Endothelial cell of umbilical vein (primary cell): ENCODE data around the gene HTR3E. TPM values are rescaled to one million over a fixed set of nuclear protein-coding genes. Genes with fewer than 3 reads are reported as not detected.

Source experiments
- BruUV-seq: library from RNA; stranded (reverse); fragments of 400-500 nt; replicated peaks from 2 replicates; lab custom pipeline; 2021; lab: Mats Ljungman, UMichigan
- CTCF ChIA-PET: fragments of 300-600, 350-600 bp; sonication (Branson Sonifier 250); formaldehyde crosslinking; loops from one replicate; lab custom pipeline; 2021; ENCODE audit warnings: antibody characterized with exemption, inconsistent platforms; lab: Charles Lee
- POLR2A ChIA-PET: fragments of 300-600, 350-600 bp; sonication (Branson Sonifier 250); formaldehyde crosslinking; loops from one replicate; lab custom pipeline; 2021; ENCODE audit warnings: antibody characterized with exemption, inconsistent platforms; lab: Charles Lee
- DNase-seq: peaks from one replicate; pipeline ENCODE4 v3.0.0-alpha.2; 2011; ENCODE audit warnings: low read depth, low spot score
- FAIRE-seq: peaks from 2 replicates; lab custom pipeline; 2011; peaks lifted over from hg19 to GRCh38; lab: Jason Lieb, UNC
- H2AFZ ChIP-seq: 2 replicates; pipeline ENCODE4 v1.6.0; 2012; ENCODE audit warnings: low read depth, low read length, control low read depth, inconsistent platforms
- H3K27ac ChIP-seq: 2 replicates; pipeline ENCODE4 v1.5.1; 2011; ENCODE audit warnings: low read depth, mild to moderate bottlenecking, control low read depth, low read length, moderate library complexity; ENCODE audit not compliant: insufficient read depth
- H3K27me3 ChIP-seq, 2 experiments: 2 replicates each; pipeline versions ENCODE4 v1.6.0 to v1.6.1; 2011; ENCODE audit warnings: low read length in 2 of 2, mixed read lengths in 1 of 2; ENCODE audit not compliant: control insufficient read depth in 2 of 2, insufficient read depth in 2 of 2
- H3K36me3 ChIP-seq, 2 experiments: 2 replicates in 1 of 2; 3 replicates in 1 of 2; pipeline ENCODE4 v1.5.1; 2011; ENCODE audit warnings: low read length in 2 of 2, mild to moderate bottlenecking in 1 of 2, moderate library complexity in 1 of 2; ENCODE audit not compliant: control insufficient read depth in 2 of 2, insufficient read depth in 2 of 2; ENCODE audit errors: extremely low read depth in 1 of 2
- H3K4me1 ChIP-seq: 3 replicates; pipeline ENCODE4 v1.5.1; 2011; ENCODE audit warnings: mild to moderate bottlenecking, low read length; ENCODE audit not compliant: control insufficient read depth, insufficient read depth; ENCODE audit errors: extremely low read depth
- H3K4me2 ChIP-seq: 2 replicates; pipeline ENCODE4 v1.6.1; 2011; ENCODE audit warnings: low read length, control low read depth, mixed read lengths; ENCODE audit not compliant: insufficient read depth
- H3K4me3 ChIP-seq, 3 experiments: fragments of 200-600 bp in 1 of 3; sonication (generic), shearing (Covaris generic) in 1 of 3; replicated peaks in 1 of 3; 2 replicates each; pipeline ENCODE4 v1.5.1; 2011 to 2016; ENCODE audit warnings: control low read depth in 3 of 3, low read length in 3 of 3, mild to moderate bottlenecking in 2 of 3, inconsistent platforms in 1 of 3, low read depth in 1 of 3, moderate library complexity in 1 of 3; ENCODE audit not compliant: insufficient read depth in 1 of 3
- H3K79me2 ChIP-seq: 2 replicates; pipeline ENCODE4 v1.6.0; 2012; ENCODE audit warnings: low read length, inconsistent platforms; ENCODE audit not compliant: control insufficient read depth, insufficient read depth
- H3K9ac ChIP-seq: replicated peaks from 2 replicates; pipeline ENCODE3; 2011; ENCODE audit warnings: low read length, control low read depth; ENCODE audit not compliant: insufficient read depth; ENCODE audit errors: extremely low read depth
- H3K9me1 ChIP-seq: replicated peaks from 3 replicates; pipeline ENCODE4 v1.6.0; 2011; ENCODE audit warnings: mild to moderate bottlenecking, low read length; ENCODE audit not compliant: control insufficient read depth, insufficient read depth; ENCODE audit errors: extremely low read depth
- H3K9me3 ChIP-seq: replicated peaks from 2 replicates; pipeline ENCODE4 v1.5.1; 2012; ENCODE audit warnings: low read length, inconsistent platforms; ENCODE audit not compliant: control insufficient read depth, insufficient read depth
- H4K20me1 ChIP-seq: replicated peaks from 2 replicates; pipeline ENCODE3; 2011; ENCODE audit warnings: mild to moderate bottlenecking, low read length; ENCODE audit not compliant: control insufficient read depth, insufficient read depth; ENCODE audit errors: extremely low read depth
- CTCF ChIP-seq, 2 donors: IDR thresholded peaks; 1 replicate in 1 of 2; 2 replicates in 1 of 2; pipeline ENCODE4 v1.5.1; 2011; ENCODE audit warnings: low read length in 2 of 2, mild to moderate bottlenecking in 2 of 2, moderate library complexity in 2 of 2, control low read depth in 1 of 2, inconsistent platforms in 1 of 2, low read depth in 1 of 2; ENCODE audit not compliant: insufficient read depth in 1 of 2; ENCODE audit errors: extremely low read depth in 1 of 2
- EZH2 ChIP-seq: IDR thresholded peaks from 2 replicates; pipeline ENCODE4 v1.6.1; 2012; ENCODE audit warnings: borderline replicate concordance, low read depth, mild to moderate bottlenecking, moderate library complexity, low read length, inconsistent platforms; ENCODE audit not compliant: severe bottlenecking
- GATA2 ChIP-seq: IDR thresholded peaks from 2 replicates; pipeline ENCODE4 v1.7.0; 2011; ENCODE audit warnings: low read depth, mild to moderate bottlenecking, moderate library complexity, mixed read lengths, low read length; ENCODE audit not compliant: insufficient read length, insufficient read depth
- JUN ChIP-seq: IDR thresholded peaks from 2 replicates; pipeline ENCODE4 v1.6.1; 2011; ENCODE audit warnings: borderline replicate concordance, low read depth; ENCODE audit not compliant: insufficient read length, insufficient read depth
- MAX ChIP-seq: IDR thresholded peaks from 2 replicates; pipeline ENCODE4 v1.6.1; 2011; ENCODE audit not compliant: insufficient read depth, insufficient read length
- MYC ChIP-seq: IDR thresholded peaks from one replicate; pipeline ENCODE4 v1.6.1; 2011; ENCODE audit warnings: mild to moderate bottlenecking, low read depth, low read length
- dilution Hi-C: fragments of 300-500 bp; cut with MboI; formaldehyde crosslinking; loops from one replicate; pipeline ENCODE4 v1.15.0; 2019; ENCODE audit warnings: low sequenced_read_pairs; ENCODE audit not compliant: extremely low pct_ligation_motif_present
- intact Hi-C: fragments of 100-400 bp; cut with micrococcal nuclease; formaldehyde crosslinking; loops from one replicate; pipeline ENCODE4 v1.10.0; 2022
- polyA plus RNA-seq, 4 experiments: library from polyadenylated mRNA; depleted of rRNA in 3 of 4; stranded (reverse) in 3 of 4; unstranded in 1 of 4; fragments of >200 nt; gene quantifications; 2 replicates each; pipeline versions ENCODE4 v1.2.1 to v1.2.3, GENCODE V29; 2011 to 2012; ENCODE audit warnings: missing spikeins in 1 of 4
- total RNA-seq: library from RNA; stranded (reverse); gene quantifications from 2 replicates; pipeline ENCODE4 v1.2.3, GENCODE V29; 2021

HTR3E gene
- total and polyA plus RNA-seq, 2 donors (not counting 3 experiments of a cell fraction or from before 2014, with no cell fraction given) = not detected

- POLR2A ChIA-PET = no interaction called here
- dilution Hi-C loops (no loop called here), intact Hi-C loops (no loop called here)
- no peak overlapping the region for H3K4me3 ChIP-seq
- TF ChIP-seq JUN (no peak), GATA2 (no peak), MAX (no peak), CTCF (IDR thresholded peaks at IDR 0.05; ENCODE audit: extremely low read depth in 1 of 2, insufficient read depth in 1 of 2, low read depth in 1 of 2, low read length in 2 of 2) (no peak)
- no peak overlapping the region for H2AFZ ChIP-seq
- no peaks in the 10 kb centered on the region for H3K9me1 ChIP-seq
- H3K27me3 ChIP-seq = peaks cover 3 to 4% of the 10 kb centered on the region in 2 experiments
- H3K4me2 ChIP-seq = no peak overlapping the region
- H3K36me3 ChIP-seq = no peaks in the 10 kb centered on the region
- CTCF ChIA-PET = no interaction called here
- H3K9me3 ChIP-seq = no peaks in the 10 kb centered on the region
- no peak for DNase-seq
- no peak overlapping the region for H3K27ac ChIP-seq
- FAIRE-seq = no peak
- no peaks in the 10 kb centered on the region for H3K4me1 ChIP-seq
- no peak overlapping the region for H3K9ac ChIP-seq
- no peaks in the 10 kb centered on the region for H3K79me2 ChIP-seq
- no TSS peak for BruUV-seq
- no peaks in the 10 kb centered on the region for H4K20me1 ChIP-seq
Measured at GRCh38 chr3:184077881-184078280, 19.0 kb upstream of the HTR3E start.

- H3K9me1 ChIP-seq = no peaks in the 10 kb centered on the region
- H4K20me1 ChIP-seq = no peaks in the 10 kb centered on the region
- intact Hi-C loops = no loop called here
- no peak overlapping the region for H2AFZ ChIP-seq
- FAIRE-seq (no peak), DNase-seq (no peak)
- TF ChIP-seq MAX (no peak), GATA2 (no peak), JUN (no peak), MYC (no peak), EZH2 (no peak)
- H3K27me3 ChIP-seq = peaks cover 0 to 3% of the 10 kb centered on the region in 2 experiments
- no peak overlapping the region for H3K4me2 ChIP-seq
- BruUV-seq = no TSS peak
- ChIA-PET POLR2A (no interaction called here), CTCF (no interaction called here)
- H3K4me3 ChIP-seq = no peak overlapping the region
- no peak overlapping the region for H3K9ac ChIP-seq
- H3K27ac ChIP-seq = no peak overlapping the region
- H3K79me2 ChIP-seq = no peaks in the 10 kb centered on the region
- H3K9me3 ChIP-seq = no peaks in the 10 kb centered on the region
- H3K36me3 ChIP-seq = no peaks in the 10 kb centered on the region
- no peaks in the 10 kb centered on the region for H3K4me1 ChIP-seq
- dilution Hi-C loops = no loop called here
Measured at GRCh38 chr3:184078851-184079250, 18.0 kb upstream of the HTR3E start.
